Hippocampal formation (tissue), 2 donors: ENCODE measurements around the gene LY9.
"Not testable (repeated sequence)": the region's sequence is repeated elsewhere in the genome, so short reads cannot be mapped to it uniquely, and the experiment has no call there.

Experiments used
- DNase-seq, 2 donors: peaks; one replicate each; lab custom pipeline; 2025; lab: John Stamatoyannopoulos, UW

The LY9 gene

GRCh38 chr1:160773093-160773492 is 22.9 kb upstream of the LY9 start:
- no peak for DNase-seq

- DNase-seq: no peak
These were observed 20.9 kb upstream of the LY9 start for GRCh38 chr1:160774886-160775719.

DNA sequence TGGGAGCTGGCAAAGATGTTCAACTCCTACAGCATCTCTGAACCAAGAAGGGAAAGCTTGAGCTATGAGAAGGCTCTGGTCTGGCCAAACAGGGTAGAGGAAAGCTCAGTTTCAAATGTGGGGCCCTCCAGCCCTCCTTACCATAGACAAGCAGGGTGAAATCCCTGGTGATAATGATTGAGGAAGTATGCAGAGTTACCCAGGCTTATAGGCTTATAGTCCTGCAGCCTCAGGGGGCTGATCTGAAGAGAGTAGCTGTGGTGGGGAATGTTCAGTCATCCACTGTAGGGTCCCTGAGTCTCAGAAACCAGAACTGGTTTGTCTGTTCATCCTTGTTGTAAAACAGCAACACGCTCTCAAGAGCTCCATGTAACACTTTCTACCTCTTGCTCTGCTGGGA is 19.8 kb upstream of the LY9 start:
- DNase-seq: no peak

DNA sequence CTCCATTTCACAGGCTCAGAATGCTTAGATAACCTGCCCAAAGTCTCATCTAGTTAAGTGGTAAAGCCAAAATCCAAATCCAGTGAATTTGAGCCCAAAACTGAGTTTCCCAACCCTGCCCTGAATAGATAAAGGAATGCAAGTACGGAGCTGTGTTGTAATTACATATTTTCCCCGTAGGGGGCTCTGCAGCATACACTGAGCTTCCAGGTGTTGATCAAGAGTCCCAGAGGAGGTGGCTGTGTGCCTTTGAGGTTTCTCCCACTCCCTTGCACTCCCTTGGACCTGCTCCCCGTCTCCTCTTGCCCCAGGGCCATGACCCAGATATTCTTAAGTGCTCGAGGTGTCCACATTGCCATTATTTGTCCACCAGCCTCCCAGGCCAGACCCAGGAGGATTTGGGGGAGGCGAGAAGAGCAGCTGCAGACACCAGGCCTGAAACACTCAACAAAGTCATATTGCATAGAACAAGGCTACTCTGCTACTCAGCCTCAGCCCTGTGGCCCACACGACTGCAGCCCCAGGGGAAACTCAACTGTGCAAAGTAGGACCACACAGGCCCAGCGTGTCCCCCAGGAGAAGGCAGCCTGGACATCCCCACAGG is 18.4 kb upstream of the LY9 start:
- no peak for DNase-seq

- no peak for DNase-seq
These were observed 17.0 kb upstream of the LY9 start for GRCh38 chr1:160778976-160779375.

DNA sequence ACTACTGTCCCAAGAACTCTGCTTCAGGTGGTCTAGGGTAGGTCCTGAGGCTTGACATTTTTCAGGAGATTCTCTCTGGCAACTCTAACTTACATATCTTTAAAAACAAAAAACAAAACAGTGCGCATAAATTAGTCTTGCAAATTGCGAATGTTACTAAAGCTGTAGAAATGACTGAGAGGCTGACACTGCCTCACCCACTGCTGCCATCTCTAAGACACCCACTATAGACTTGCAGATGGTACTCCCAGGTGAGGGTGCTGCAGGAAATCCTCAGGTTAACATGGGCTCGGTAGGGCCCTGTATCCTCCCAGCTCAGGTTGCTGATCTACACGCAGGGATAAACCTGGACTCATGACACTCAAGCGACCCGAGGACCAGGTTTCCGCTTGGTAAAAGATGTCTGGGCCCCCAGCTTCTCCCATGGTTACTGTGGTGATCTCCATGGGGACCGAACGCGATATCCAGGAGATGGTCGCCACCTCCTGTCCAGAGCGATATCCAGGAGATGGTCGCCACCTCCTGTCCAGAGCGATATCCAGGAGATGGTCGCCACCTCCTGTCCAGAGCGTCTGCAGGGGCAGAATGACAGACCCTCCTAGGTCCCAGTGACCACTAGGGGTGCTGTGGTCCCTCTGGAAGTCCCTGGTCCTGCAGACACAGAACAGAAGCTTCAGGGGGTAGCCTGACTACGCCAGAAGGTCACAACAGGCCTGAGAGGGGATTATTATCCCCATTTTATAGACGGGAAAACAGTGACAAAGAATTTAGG is 16.2 kb upstream of the LY9 start:
- DNase-seq: no peak

GRCh38 chr1:160780398-160780755 is 15.6 kb upstream of the LY9 start:
- no peak for DNase-seq

GRCh38 chr1:160781186-160781766 is 14.7 kb upstream of the LY9 start:
- DNase-seq: no peak

DNA sequence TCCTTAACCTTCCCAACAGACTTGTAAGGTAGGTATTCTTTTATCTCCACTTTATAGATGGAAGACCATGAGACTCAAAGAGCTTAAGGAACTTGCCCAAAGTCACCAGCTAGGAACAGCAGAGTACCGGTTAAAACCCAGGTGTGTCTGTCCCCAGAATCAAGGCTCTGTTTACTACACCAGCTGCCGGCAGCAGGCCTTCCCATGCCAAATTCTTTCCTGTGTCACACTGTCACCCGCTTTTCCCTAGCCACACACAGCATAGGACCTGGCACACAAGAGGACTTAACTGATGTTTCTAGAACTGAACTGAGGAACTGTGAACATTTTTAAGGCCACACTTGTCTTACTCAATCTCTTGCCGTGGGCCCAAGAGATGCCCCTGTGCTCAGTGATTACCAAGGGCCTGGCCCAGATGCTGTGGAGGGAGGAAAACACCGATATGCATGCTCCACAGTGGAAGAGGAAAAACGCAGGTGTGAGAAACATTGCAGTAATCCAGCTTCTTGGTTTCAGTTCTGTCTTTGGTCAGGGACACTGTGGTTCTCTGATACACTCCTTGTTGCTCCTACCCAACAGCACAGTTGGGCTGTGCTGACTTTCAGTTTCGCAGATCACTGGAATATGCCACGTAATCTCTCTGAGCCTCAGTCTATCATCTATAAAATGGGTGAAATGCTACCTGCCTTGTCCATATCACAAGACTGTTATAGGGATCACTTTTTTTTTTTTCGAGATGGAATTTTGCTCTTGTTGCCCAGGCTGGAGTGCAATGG is 13.9 kb upstream of the LY9 start:
- DNase-seq: no peak

DNA sequence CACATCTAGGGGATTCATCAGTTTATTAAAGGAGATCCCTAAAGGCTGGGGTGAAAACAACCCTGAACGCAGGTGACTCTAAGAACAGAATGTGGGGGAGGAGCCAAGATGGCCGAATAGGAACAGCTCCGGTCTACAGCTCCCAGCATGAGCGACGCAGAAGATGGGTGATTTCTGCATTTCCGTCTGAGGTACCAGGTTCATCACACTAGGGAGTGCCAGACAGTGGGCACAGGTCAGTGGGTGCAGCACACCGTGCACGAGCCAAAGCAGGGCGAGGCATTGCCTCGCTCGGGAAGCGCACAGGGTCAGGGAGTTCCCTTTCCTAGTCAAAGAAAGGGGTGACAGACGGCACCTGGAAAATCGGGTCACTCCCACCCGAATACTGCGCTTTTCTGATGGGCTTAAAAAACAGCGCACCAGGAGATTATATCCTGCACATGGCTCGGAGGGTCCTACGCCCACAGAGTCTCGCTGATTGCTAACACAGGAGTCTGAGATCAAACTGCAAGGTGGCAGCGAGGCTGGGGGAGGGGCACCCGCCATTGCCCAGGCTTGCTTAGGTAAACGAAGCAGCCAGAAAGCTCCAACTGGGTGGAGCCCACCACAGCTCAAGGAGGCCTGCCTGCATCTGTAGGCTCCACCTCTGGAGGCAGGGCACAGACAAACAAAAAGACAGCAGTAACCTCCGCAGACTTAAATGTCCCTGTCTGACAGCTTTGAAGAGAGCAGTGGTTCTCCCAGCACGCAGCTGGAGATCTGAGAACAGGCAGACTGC is 12.8 kb upstream of the LY9 start:
- not testable (repeated sequence) for DNase-seq

DNA sequence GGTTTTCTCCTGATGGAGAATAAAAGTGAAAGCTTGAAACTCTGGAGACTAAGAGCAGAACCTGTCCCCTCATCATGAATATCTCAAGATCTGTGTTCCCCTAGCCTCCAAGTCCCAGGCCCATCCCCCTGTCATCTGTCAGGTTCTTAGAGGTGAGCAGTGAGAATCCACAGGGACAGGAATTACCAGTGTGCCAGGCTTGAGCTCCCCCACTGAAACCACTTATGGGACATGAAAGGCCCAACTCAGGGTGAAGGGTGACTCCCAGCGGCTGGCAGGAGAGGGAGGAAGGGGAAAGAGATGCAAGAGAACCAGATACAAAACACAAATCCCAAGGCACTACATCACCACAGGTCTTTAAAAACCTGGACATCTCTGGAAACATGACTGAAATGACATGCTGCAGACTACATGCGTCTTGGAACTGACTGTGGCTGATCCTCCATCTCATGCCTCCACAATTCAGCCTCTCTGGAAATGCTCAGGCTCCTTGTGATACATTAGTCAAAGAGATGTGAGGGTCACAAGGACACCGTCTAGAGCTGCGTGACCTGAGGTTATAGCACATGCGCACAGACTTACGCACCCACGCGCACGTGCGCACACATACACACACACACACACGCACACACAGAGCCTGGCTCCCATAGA is 6.8 kb upstream of the LY9 start:
- DNase-seq: no peak

- no peak for DNase-seq
These were observed 6.0 kb upstream of the LY9 start for GRCh38 chr1:160789702-160790611.

DNA sequence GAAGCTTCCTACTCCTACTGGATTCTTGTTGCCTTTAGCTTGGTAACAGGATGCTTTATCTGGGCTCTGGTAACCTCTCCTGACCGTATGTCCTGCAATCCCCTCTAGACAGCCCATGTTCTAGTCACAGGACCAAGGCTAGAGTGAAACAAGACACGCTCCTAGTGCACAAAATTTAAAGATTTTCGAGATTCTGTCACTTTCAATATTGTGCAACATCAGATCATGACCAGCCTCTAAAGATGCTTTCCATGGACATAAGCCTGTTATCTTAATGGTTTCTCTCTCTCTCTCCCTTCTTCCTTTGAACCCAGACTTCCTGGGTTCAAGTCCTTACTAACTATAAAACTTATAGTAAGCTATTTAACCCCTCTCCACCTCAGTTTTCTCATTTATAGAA is 1.6 kb upstream of the LY9 start:
- no peak for DNase-seq

GRCh38 chr1:160797271-160797709 is 1.3 kb downstream of the LY9 start:
- no peak for DNase-seq

GRCh38 chr1:160797861-160798273 is 1.9 kb downstream of the LY9 start:
- no peak for DNase-seq

- no peak for DNase-seq
These were observed 2.5 kb downstream of the LY9 start for GRCh38 chr1:160798439-160798838.

- DNase-seq: no peak
These were observed 3.7 kb downstream of the LY9 start for GRCh38 chr1:160799641-160800040.

DNA sequence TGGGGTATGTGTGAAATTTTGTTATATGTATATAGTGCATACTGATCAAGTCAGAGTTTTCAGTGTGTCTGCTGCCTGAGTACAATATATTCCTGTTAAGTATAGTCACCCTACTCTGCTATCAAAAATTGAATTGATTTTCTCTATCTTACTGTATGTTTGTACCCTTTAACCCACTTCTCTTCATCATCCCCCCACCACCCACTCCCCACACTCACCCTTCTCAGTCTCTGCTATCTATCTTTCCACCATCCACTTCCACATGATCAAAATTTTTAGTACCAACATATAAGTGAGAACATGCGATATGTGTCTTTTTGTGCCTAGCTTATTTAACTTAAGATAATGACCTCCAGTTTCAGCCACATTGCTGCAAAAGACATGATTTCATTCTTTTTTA is 4.2 kb downstream of the LY9 start:
- no peak for DNase-seq

- no peak for DNase-seq
These were observed 4.9 kb downstream of the LY9 start for GRCh38 chr1:160800645-160801408.
